Fibroblast of villous mesenchyme (primary cell): Measurements from ENCODE around the gene DNAH12. TPM values are rescaled to one million over a fixed set of nuclear protein-coding genes. Genes with fewer than 3 reads are reported as not detected.

Source experiments
- DNase-seq: peaks from one replicate; pipeline ENCODE4 v3.0.0-alpha.2; 2010; ENCODE audit warnings: low read depth
- H3K4me3 ChIP-seq: 2 replicates; pipeline ENCODE4 v1.5.1; 2011; ENCODE audit warnings: low read depth, mild to moderate bottlenecking, low read length
- total RNA-seq: library from RNA; depleted of rRNA; stranded (reverse); fragments of >200 nt; gene quantifications from 2 replicates; pipeline ENCODE4 v1.2.3, GENCODE V29; 2012
- TF ChIP-seq, protein P1 (sequence below): IDR thresholded peaks from 2 replicates; pipeline ENCODE4 v1.5.1; 2012; ENCODE audit warnings: low read depth, mild to moderate bottlenecking, low read length; ENCODE audit not compliant: insufficient read depth

Gene DNAH12
- total RNA-seq, 1 donor: under 0.01 TPM

DNA sequence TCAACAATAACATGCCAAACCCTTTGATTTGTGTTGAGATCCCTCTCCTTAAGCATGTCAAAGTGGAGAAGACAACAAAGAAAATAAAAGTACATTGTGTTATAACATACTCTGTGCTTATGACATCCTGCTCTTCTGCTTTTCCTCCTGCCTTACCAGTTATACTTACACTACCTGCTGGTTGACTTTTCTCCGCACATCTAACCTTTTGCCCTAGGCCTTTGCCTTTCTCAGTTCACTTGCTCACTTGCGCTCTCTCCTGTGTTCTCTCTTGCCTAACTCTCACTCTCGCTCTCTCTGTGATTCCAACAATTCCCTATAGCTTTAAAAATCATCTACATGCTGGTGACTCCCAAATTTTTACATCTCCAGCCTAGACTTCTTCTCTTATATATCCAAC lies 5.7 kb downstream of the DNAH12 start:
- TF ChIP-seq, protein P1, sequence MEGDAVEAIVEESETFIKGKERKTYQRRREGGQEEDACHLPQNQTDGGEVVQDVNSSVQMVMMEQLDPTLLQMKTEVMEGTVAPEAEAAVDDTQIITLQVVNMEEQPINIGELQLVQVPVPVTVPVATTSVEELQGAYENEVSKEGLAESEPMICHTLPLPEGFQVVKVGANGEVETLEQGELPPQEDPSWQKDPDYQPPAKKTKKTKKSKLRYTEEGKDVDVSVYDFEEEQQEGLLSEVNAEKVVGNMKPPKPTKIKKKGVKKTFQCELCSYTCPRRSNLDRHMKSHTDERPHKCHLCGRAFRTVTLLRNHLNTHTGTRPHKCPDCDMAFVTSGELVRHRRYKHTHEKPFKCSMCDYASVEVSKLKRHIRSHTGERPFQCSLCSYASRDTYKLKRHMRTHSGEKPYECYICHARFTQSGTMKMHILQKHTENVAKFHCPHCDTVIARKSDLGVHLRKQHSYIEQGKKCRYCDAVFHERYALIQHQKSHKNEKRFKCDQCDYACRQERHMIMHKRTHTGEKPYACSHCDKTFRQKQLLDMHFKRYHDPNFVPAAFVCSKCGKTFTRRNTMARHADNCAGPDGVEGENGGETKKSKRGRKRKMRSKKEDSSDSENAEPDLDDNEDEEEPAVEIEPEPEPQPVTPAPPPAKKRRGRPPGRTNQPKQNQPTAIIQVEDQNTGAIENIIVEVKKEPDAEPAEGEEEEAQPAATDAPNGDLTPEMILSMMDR: no peak
- DNase-seq: no peak
- no peak overlapping the region for H3K4me3 ChIP-seq

DNA sequence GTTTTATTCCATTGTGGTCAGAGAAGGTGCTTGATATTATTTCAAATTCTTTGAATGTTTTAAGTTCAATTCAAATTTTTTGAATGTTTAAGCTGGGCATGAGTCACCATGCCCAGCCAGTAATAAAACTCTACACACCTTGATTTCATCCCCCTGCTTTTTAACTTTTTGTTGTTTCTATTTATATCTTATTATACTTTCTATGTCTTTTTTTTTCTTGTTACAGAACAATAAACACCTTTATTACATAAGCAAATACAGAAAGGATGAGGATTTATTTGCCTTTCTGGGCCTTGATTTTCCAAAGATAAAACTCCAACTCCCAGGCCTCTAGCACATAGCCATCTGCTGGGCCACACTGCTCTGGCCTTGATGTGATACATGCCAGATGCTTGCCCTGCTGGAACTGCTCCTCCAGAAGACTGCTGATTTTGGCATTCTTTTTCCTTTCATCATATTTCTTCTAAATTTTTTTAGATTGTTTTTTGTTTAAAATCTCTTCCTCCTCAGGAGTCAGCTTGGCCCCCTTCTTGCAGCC lies 14.0 kb downstream of the DNAH12 start:
- TF ChIP-seq, protein P1: no peak
- peak; percentile 27 for DNase-seq
- no peak overlapping the region for H3K4me3 ChIP-seq

DNA sequence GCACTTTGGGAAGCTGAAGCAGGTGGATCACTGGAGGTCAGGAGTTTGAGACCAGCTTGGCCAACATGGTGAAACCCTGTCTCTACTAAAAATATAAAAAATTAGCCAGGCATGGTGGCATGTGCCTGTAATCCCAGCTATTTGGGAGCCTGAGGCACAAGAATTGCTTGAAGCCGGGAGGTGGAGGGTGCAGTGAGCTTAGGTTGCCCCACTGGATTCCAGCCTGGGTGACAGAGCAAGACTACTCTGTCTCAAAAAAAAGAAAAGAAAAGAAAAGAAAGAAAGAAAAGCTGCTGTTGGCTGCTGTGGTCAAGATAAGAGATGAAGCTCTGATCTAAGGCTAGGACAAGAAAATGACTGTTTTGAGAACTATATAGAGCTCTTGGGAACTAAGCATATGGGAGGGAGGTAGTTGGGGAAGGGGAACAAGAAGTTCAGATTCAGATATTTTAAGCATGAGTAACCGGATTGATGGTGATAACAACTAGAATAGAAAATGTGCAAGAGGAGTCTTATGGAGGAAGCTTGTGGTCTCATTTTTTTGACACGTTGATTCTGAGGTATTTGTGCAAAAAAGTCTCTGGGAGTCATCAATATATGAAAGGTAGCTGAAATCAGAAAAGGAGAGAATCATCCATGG lies 25.7 kb downstream of the DNAH12 start:
- TF ChIP-seq, protein P1: no peak
- DNase-seq: peak; percentile 24
- H3K4me3 ChIP-seq: no peak overlapping the region

DNA sequence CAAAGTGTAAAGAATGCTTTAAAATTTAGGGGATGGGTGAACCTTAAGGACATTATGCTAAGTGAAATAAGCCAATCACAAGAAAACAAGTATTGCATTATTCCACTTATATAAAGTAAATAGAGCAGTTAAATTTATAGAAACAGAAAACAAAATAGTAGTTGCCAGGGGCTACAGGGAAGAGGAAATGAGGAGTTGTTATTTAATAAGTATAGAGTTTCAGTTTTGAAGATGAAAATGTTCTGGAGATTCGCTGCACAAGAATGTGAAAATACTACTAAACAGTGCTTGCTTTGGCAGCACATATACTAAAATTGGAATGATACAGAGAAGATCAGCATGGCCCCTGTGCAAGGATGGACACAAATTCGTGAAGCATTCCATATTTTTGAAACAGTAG lies 32.0 kb downstream of the DNAH12 start:
- DNase-seq: peak; percentile 18
- H3K4me3 ChIP-seq: no peak overlapping the region
- TF ChIP-seq, protein P1: no peak

DNA sequence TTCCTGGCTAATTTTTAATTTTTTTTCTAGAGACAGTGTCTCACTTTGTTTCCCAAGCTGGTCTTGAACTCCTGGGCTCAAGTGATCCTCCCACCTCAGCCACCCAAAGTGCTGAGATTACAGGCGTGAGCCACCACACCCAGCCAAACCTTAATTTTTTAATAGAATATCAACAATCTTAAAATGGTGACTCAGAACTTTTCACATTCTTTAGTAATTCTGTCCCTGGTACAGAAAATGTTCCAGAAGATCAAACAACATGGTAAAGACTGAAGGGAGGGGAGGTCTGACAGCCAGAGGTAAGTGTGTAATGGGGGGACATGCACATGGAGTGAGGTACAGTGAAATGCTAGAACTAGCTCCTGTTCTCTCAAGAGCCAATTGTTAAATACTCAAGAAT lies 38.2 kb downstream of the DNAH12 start:
- TF ChIP-seq, protein P1: no peak
- DNase-seq: no peak
- no peak overlapping the region for H3K4me3 ChIP-seq

DNA sequence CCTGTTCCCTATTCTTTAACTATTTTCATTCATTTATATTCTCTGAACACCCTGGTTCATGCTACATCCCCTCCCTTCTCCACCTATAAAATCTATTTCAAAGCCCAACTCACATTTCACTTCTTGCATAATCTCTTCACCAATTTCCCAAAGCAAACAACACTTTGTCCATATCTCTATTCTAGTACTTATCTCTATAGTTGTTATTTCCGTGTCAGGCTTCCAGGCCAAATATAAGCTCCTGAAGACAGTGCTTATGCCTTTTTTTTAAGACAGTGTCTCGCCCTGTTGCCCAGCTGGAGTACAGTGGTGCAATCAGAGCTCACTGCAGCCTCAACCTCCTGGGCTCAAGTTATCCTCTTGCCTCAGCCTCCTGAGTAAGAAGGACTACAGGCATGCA lies 43.6 kb downstream of the DNAH12 start:
- H3K4me3 ChIP-seq: no peak overlapping the region
- DNase-seq: no peak
- TF ChIP-seq, protein P1: no peak

DNA sequence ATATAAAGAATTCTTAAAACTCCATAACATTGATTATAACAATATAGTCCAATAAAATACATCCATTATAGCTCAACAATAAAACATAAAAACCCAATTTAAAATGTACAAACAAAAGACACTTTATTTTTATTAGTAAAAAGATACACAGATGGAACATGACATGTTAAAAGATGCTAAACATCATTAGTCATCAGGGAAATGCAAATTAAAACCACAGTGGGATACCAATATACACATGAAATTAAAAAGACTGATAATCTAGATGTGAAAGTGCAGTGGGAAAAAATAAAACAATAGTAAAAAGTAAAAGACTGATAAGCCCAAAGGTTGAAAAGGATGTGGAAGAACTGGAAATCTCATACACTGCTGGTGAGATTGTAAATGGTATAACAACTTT lies 46.2 kb downstream of the DNAH12 start:
- no peak overlapping the region for H3K4me3 ChIP-seq
- TF ChIP-seq, protein P1: no peak
- no peak for DNase-seq
